GM12864 (cell line): ENCODE results near the gene DNAH17.

Source experiments
- DNase-seq: peaks from one replicate; pipeline ENCODE4 v3.0.0-alpha.2; 2011; ENCODE audit warnings: low read depth
- H3K4me3 ChIP-seq: 2 replicates; pipeline ENCODE4 v1.5.1; 2011; ENCODE audit warnings: mild to moderate bottlenecking, low read depth, low read length, control low read depth
- TF ChIP-seq, protein P1 (sequence below): IDR thresholded peaks from 2 replicates; pipeline ENCODE4 v1.5.1; 2011; ENCODE audit warnings: low read depth, mild to moderate bottlenecking, moderate library complexity, low read length, control low read depth, inconsistent platforms; ENCODE audit errors: missing control alignments

Gene DNAH17

DNA sequence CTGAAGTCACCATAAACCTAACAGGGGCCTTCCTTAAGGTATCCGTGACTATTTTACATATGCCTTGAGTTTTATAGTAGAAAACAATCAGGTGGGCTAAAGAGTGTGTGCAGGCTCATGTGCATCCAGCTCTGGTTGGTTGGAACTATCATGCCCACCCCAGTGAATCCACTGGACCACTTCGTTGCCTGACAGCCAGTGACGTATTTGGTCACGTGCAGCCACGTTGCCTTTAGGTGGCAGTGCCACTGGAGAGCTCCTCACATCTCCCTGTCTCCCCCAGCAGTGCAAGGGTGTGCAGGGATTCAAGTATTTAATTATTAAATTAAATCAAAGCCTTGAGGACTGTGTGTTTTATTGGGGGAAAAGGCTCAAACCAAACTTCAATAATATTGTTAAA lies 42.1 kb upstream of the DNAH17 start:
- TF ChIP-seq, protein P1, sequence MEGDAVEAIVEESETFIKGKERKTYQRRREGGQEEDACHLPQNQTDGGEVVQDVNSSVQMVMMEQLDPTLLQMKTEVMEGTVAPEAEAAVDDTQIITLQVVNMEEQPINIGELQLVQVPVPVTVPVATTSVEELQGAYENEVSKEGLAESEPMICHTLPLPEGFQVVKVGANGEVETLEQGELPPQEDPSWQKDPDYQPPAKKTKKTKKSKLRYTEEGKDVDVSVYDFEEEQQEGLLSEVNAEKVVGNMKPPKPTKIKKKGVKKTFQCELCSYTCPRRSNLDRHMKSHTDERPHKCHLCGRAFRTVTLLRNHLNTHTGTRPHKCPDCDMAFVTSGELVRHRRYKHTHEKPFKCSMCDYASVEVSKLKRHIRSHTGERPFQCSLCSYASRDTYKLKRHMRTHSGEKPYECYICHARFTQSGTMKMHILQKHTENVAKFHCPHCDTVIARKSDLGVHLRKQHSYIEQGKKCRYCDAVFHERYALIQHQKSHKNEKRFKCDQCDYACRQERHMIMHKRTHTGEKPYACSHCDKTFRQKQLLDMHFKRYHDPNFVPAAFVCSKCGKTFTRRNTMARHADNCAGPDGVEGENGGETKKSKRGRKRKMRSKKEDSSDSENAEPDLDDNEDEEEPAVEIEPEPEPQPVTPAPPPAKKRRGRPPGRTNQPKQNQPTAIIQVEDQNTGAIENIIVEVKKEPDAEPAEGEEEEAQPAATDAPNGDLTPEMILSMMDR: no peak
- no peak for DNase-seq
- no peak overlapping the region for H3K4me3 ChIP-seq

DNA sequence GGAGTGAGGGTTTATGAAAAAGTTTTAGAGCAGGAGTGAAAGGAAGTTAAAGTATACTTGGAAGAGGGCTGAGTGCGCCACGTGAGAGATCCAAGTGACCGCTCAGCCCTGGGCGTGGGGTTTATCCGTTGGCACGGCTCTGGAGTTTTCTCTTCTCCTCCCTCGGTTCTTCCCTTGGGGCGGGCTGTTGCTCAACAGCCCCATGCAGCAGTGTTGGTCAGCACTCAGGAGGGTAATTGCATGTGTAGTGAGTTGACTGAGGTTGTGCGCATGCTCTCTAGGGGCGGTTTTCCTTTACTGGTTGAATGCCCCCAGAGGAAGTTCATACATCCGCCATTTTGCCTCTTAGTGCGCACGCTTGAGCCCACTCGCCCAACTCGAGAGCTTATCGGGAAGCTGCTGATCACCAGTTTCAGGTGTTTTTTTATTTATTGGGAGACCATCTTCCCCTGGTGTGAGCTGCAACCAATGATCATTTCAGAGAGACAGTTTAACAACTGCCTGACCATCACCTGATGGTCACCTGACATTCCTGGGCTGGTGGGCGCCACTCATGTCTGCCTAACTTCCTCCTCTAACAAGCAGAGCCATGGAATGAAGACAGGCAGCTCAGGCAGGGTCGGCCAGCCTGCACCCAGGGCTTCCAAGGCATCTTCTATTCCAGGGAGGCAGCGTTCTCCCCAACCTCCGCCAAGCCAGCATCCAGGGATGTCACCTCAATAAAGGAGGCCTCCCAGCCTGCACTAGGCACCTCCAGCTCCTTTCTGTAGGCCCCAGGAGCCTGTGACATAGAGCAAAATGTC lies 41.3 kb upstream of the DNAH17 start:
- no peak for DNase-seq
- TF ChIP-seq, protein P1: no peak
- H3K4me3 ChIP-seq: no peak overlapping the region

DNA sequence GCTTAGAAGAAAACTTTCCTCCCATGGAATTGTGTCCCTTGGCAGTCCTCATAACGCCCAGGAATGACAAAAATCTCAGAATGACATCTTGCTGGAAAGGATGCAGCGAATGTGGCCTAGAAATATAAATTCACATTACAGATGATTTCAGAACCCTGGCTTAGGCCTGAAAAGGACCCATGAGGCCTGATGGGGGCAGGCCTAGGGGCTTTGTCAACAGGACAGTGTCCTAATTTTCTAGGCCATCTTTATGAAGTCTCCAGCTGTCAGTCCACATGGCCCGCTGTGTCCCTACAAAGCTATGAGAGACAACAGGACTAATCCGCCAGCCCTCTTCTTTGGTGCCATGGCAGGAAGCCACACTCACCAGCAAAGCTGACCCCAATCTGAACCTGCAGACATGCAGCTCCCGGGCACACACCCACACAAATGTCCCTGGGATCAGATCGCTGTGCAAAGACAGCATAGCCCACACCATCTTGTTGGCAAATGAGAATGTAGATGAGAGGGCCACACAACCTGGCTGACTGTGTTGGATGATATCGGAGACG lies 40.4 kb upstream of the DNAH17 start:
- TF ChIP-seq, protein P1: no peak
- no peak overlapping the region for H3K4me3 ChIP-seq
- DNase-seq: no peak

DNA sequence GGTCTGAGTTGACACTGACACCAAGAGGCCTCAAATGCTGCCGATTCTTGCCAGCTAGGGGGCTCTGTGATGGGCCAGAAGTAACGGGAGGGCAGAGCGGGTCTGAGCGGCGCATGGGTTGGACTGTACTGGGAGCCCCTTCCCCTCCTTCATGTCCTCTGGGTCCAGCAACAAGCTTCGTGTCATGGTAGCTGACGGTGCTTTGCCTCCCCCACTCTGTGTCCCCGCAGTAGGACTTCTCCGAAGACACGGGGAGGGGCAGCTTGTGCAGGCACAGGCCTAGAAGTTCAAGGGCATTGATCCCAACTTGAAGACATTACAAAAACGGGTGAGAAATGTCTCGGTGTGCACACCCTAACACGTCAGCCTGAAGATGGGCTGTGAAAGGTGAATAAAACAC lies 39.8 kb upstream of the DNAH17 start:
- no peak overlapping the region for H3K4me3 ChIP-seq
- TF ChIP-seq, protein P1: no peak
- no peak for DNase-seq

DNA sequence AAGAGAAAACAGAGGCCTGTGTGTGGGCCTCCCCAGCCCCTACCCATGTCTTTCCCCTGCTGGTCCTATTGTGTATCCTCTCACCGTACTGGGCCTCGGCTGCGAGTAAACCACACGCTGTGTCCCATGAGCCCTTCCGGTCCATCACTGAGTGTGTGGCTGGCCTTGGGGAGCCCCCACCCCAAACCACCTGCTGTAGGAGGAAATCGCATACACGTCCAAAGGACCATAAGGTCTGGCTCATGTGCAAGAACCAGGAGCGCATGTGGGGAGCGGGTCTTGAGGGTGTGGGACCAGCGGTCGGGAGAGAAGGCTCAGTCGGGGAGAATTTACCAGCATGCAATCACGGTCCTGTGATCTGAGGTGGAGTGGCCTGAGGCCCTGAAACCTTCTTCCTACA lies 38.4 kb upstream of the DNAH17 start:
- TF ChIP-seq, protein P1: no peak

DNA sequence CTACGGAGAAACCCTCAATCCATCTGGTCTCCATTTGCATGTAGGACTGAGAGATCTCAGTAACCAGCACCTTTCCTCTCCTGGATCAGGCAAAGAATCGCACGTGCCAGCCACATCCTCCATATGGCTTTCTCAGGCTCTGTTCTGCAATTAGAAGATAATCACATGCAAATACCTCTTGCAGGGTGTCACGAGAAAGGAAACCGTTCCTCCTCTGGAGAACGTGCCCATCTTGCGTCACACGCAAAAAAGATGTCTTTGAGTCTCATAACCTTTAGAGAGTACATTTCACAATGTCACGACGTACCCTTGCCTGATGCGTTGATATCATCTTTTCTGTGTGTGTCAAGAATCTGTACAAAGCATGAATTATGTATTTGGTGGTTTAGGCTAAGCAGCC lies 36.2 kb upstream of the DNAH17 start:
- no peak overlapping the region for H3K4me3 ChIP-seq
- TF ChIP-seq, protein P1: no peak
- DNase-seq: no peak

More for the DNA sequence above, 38.4 kb upstream of the DNAH17 start:
- no peak for DNase-seq
- no peak overlapping the region for H3K4me3 ChIP-seq

DNA sequence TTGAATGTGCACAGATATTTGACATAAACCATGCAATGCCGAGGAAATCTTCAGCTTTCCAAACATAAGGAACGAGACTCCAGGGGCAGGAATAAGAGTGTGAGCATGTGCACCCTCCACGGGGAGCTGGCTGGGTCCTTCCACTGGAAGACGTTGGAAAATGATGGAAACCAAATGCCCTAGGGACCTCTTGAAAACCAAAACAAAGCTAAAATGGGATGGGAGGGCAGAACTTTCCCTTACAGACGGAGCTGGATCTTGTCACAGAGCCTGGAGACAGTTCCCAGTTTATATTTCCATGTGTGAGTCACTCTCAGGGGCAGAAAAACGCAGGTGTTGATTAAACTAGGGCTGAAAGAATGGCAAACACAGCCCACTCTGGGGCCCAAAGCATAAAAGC lies 34.4 kb upstream of the DNAH17 start:
- DNase-seq: no peak
- no peak overlapping the region for H3K4me3 ChIP-seq
- TF ChIP-seq, protein P1: no peak
